Measurements from ENCODE around the gene TMEM236.

TMEM236 gene

DNA sequence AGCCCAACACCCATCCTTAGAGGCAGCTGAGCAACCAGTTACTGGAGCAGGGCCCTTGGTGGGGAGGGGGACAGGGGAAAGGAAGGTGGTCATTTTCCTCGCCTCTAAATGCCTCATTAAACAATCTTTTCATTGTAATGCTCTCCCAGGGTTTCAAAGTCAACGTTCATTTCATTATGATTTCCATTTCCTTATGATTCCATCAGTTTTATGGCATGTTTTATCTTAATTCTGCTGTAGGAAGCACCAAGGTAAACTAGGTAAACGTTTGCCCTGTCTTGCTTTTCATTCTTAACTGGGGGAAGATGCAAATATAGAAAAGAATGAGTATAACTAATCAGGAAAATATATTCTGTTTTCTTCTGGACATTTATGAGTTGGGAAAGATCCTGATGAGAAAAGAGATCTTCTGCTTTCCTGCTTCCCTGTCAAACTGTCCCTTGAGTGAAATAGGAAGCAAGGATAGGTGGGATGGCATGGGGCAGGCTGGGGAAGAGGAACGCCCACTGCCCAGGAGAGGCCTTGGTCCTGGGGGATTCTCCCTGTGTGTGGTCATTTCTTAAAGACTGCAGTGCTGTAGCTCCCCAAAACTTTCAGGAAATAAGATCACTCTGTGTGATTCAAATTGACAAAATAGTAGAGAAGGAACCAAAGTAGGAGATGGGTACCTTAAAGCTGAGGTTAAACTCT, 20.5 kb upstream of the TMEM236 start:
- no peak overlapping the region for H3K4me3 ChIP-seq (ENCODE audit: low read depth, low read length)
- no peak for DNase-seq (ENCODE audit: low read depth)
- TF ChIP-seq, protein P1, sequence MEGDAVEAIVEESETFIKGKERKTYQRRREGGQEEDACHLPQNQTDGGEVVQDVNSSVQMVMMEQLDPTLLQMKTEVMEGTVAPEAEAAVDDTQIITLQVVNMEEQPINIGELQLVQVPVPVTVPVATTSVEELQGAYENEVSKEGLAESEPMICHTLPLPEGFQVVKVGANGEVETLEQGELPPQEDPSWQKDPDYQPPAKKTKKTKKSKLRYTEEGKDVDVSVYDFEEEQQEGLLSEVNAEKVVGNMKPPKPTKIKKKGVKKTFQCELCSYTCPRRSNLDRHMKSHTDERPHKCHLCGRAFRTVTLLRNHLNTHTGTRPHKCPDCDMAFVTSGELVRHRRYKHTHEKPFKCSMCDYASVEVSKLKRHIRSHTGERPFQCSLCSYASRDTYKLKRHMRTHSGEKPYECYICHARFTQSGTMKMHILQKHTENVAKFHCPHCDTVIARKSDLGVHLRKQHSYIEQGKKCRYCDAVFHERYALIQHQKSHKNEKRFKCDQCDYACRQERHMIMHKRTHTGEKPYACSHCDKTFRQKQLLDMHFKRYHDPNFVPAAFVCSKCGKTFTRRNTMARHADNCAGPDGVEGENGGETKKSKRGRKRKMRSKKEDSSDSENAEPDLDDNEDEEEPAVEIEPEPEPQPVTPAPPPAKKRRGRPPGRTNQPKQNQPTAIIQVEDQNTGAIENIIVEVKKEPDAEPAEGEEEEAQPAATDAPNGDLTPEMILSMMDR (IDR thresholded peaks at IDR 0.05; ENCODE audit: low read depth, low read length, missing control alignments): no peak

DNA sequence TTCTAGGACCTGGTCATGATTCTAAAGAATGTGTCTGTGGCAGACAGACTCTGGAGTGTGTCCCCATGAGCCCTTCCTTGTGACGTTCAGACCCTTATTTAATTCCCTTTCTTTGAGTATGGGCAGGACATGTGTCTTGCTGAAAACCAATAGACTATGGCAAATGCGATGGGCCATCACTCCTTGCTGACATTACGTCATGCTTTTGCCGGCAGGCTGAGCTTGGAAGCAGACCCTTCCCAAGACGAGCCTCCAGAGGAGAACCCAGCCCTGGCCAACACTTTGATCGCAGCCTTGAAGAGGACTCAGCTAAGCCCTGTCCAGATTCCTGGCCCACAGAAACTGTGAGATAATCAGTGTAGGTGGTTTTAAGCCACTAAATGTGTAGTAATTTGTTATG, 18.4 kb upstream of the TMEM236 start:
- no peak for DNase-seq (ENCODE audit: low read depth)
- TF ChIP-seq, protein P1 (IDR thresholded peaks at IDR 0.05; ENCODE audit: low read depth, low read length, missing control alignments): no peak
- H3K4me3 ChIP-seq (ENCODE audit: low read depth, low read length): no peak overlapping the region

DNA sequence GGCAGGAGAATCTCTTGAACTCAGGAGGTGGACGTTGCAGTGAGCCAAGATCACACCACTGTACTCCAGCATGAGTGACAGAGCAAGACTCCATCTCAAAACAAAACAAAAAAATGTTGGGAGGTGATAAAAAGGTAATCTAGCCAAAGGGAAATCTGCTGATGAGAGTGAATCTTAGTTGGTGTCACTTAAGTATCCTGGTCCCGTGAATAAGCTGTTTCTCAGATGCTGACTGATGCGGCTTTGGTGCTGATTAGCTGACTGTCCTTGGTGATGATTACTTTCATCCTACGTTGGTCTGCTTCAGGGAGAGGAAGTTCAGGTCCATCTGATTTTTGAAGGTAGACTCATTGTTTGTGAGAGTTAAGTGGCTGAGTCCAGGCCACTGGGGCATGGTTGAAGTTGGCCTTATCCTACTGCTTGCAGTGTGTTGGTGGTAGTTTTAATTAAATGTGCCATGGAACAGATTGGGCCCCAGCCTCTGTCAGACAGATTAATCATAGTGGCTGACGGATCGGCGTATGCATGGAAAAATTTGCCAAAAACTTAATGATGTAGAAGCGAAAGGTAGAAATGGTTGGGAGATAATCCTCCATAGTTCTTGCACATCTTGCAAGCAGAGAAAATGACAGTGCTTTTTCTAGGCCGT, 17.4 kb upstream of the TMEM236 start:
- TF ChIP-seq, protein P1 (IDR thresholded peaks at IDR 0.05; ENCODE audit: low read depth, low read length, missing control alignments): no peak
- DNase-seq (ENCODE audit: low read depth): no peak
- no peak overlapping the region for H3K4me3 ChIP-seq (ENCODE audit: low read depth, low read length)

GRCh38 chr10:17735166-17735941, 16.6 kb upstream of the TMEM236 start:
- TF ChIP-seq, protein P1 (IDR thresholded peaks at IDR 0.05; ENCODE audit: low read depth, low read length, missing control alignments): no peak
- DNase-seq (ENCODE audit: low read depth): no peak
- H3K4me3 ChIP-seq (ENCODE audit: low read depth, low read length): no peak overlapping the region

DNA sequence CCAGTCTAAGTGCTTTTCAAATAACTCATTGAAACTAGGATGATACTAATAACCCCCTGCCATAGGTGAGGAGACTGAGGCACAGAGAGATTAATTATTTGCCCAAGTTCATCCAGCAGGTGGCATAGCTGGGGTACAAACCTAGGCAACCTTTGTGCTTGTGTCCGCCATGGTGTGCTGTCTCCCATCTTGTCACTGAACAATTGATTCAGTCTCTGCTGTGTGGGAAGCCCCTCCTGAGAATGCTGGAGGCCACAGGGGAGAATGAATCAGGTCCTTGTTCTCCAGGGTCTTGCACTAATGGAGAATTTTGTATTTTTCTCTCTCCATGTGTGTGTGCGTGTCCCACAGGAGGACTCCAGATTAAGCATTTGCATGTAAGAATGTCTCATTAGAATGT, 15.8 kb upstream of the TMEM236 start:
- TF ChIP-seq, protein P1 (IDR thresholded peaks at IDR 0.05; ENCODE audit: low read depth, low read length, missing control alignments): no peak
- no peak for DNase-seq (ENCODE audit: low read depth)
- no peak overlapping the region for H3K4me3 ChIP-seq (ENCODE audit: low read depth, low read length)

GRCh38 chr10:17737027-17737965, 14.7 kb upstream of the TMEM236 start:
- H3K4me3 ChIP-seq (ENCODE audit: low read depth, low read length): no peak overlapping the region
- TF ChIP-seq, protein P1 (IDR thresholded peaks at IDR 0.05; ENCODE audit: low read depth, low read length, missing control alignments): peak; percentile 51
- DNase-seq (ENCODE audit: low read depth): no peak
